Glomerular visceral epithelial cell (primary cell): ENCODE results near the gene POLR1E.

Experiments
- DNase-seq: peaks from one replicate; pipeline ENCODE4 v3.0.0-alpha.2; 2016; ENCODE audit errors: extremely low spot score

POLR1E gene

GRCh38 chr9:37485389-37486255 is at the start of gene POLR1E:
Gene POLR1E (plus strand): TSS chr9:37485948. CDS start chr9:37486048, 100 bp downstream.
- DNase-seq, result peak; percentile 97

- DNase-seq, result no peak
Observed at GRCh38 chr9:37436540-37436939, 49.2 kb upstream of the POLR1E start.

GRCh38 chr9:37437010-37437409 is 48.7 kb upstream of the POLR1E start:
- DNase-seq, result no peak

GRCh38 chr9:37437621-37438020 is 48.1 kb upstream of the POLR1E start:
- DNase-seq, result no peak

GRCh38 chr9:37438359-37438758 is 47.4 kb upstream of the POLR1E start:
- no peak for DNase-seq

- DNase-seq, result no peak
Observed at GRCh38 chr9:37441776-37442370, 43.9 kb upstream of the POLR1E start.

GRCh38 chr9:37442556-37442955 is 43.2 kb upstream of the POLR1E start:
- DNase-seq, result no peak

- no peak for DNase-seq
Observed at GRCh38 chr9:37443566-37443965, 42.2 kb upstream of the POLR1E start.

- DNase-seq, result no peak
Observed at GRCh38 chr9:37444890-37445289, 40.9 kb upstream of the POLR1E start.

- no peak for DNase-seq
Observed at GRCh38 chr9:37445832-37446231, 39.9 kb upstream of the POLR1E start.

GRCh38 chr9:37446401-37446800 is 39.3 kb upstream of the POLR1E start:
- no peak for DNase-seq

- no peak for DNase-seq
Observed at GRCh38 chr9:37447111-37447510, 38.6 kb upstream of the POLR1E start.

GRCh38 chr9:37449862-37450632 is 35.7 kb upstream of the POLR1E start:
- no peak for DNase-seq

GRCh38 chr9:37451628-37452027 is 34.1 kb upstream of the POLR1E start:
- DNase-seq, result no peak

GRCh38 chr9:37452611-37453010 is 33.1 kb upstream of the POLR1E start:
- DNase-seq, result no peak

- DNase-seq, result no peak
Observed at GRCh38 chr9:37453827-37454226, 31.9 kb upstream of the POLR1E start.

GRCh38 chr9:37454238-37454637 is 31.5 kb upstream of the POLR1E start:
- DNase-seq, result no peak

GRCh38 chr9:37455884-37456647 is 29.7 kb upstream of the POLR1E start:
- DNase-seq, result no peak

GRCh38 chr9:37456817-37457216 is 28.9 kb upstream of the POLR1E start:
- DNase-seq, result no peak

- no peak for DNase-seq
Observed at GRCh38 chr9:37464006-37464405, 21.7 kb upstream of the POLR1E start.

GRCh38 chr9:37464426-37465248 is 21.1 kb upstream of the POLR1E start:
- peak; percentile 73 for DNase-seq
